Left forelimb (tissue), 1 donor: ENCODE measurements around the gene UGT1A10.
"Not testable (repeated sequence)": the region's sequence is repeated elsewhere in the genome, so short reads cannot be mapped to it uniquely, and the experiment has no call there.

Source experiments
- DNase-seq: peaks from one replicate; pipeline ENCODE4 v3.0.0-alpha.2; 2018; ENCODE audit warnings: low spot score

Gene UGT1A10

DNA sequence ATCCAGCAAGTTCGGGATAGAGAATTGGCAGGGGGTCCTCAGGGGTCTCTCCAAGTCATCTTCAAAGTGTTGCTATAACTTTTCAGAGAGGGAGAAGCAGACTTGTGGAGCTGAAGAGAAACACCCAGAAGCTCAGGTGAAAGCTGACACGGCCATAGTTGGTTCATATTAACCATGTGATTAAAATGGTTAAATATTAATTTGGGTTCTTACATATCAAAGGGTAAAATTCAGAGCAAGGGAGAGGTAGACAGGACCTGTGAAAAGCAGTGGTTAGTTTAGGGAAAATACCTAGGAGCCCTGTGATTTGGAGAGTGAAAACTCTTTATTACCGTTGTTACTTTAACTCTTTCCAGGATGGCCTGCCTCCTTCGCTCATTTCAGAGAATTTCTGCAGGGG is 56.4 kb downstream of the UGT1A10 start, which contains the start of gene UGT1A6:
TSS of gene UGT1A6 (plus strand) at position 243 of the 400 bp plus-strand sequence. CDS start at position 358, 115 bp downstream.
- no peak for DNase-seq

DNA sequence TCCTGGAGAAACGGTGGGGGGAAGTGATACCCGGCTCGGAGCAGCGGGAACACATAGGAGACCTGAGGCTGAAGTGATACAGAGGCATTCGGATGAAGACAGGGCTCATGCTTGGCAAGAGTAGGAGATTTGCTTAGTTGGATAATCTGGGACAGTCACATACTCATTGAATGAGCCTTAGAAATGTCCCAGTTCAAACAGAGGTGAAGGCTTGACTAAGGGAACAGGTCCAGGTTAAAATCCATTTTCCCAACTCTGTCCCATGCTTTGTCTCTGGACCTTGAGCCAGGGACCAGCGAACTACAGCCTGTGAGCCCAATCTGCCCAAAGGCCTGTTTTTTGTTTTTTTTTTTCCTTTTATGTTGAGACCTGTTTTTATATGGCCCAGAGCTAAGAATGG is 57.7 kb downstream of the UGT1A10 start:
- no peak for DNase-seq

- no peak for DNase-seq
Observed at GRCh38 chr2:233698740-233699139, 62.5 kb downstream of the UGT1A10 start.

GRCh38 chr2:233699424-233700027 is 63.3 kb downstream of the UGT1A10 start:
- no peak for DNase-seq

DNA sequence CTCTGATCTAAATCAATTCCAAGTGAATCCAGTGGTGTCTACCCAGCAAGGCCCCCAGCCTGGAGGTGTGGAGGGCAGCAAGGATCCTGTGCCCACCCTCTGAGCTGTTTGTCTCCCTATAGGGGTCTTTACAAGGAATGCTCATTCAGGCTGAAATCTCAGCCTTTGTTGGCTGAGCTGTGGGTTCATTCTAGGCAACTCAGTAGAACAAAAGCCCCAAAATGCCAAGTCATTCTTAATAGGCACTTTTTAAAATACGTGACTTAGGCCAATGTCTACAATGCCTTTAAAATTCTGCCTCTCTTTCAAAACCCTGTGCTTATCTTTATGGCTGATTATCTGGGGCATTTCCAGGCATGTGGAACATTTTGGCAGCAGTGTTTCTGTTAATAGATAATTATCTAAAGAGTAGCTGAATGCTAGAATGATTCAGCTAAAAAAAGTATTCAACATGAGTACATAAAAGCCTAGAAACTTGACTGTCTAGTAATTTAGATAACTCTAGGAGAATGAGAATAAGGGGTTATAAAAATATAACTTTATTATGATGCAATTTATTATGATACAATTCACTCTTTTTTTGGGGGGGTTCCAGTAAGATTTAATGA is 63.9 kb downstream of the UGT1A10 start:
- no peak for DNase-seq

DNA sequence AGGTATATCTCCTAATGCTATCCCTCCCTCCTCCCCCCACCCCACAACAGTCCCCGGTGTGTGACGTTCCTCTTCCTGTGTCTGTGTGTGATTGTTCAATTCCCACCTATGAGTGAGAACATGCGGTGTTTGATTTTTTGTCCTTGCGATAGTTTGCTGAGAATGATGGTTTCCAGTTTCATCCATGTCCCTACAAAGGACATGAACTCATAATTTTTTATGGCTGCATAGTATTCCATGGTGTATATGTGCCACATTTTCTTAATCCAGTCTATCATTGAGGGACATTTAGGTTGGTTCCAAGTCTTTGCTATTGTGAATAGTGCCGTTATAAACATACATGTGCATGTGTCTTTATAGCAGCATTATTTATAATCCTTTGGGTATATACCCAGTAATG is 64.6 kb downstream of the UGT1A10 start:
- not testable (repeated sequence) for DNase-seq

GRCh38 chr2:233702238-233702637 is 66.0 kb downstream of the UGT1A10 start:
- no peak for DNase-seq

- DNase-seq, result no peak
Observed at GRCh38 chr2:233705911-233706506, 69.8 kb downstream of the UGT1A10 start.

DNA sequence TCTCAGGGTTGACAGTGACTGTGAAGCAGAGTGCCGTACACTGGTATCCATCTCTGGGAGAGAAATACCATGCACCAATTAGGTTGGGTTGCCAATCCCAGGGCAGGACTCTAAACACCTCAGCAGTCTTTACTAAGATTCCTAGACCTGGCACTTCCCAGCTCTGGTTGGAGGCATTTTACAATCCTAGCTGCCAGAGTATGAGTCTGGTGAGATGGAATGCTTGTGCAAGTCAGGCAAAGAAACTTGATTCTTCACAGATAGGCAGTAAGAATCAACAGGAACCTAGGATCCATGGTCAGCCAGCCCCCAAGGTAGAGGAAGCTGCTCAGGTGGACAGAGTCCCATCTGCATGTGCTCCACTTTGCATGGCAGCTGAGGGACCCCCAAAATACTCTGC is 70.5 kb downstream of the UGT1A10 start:
- DNase-seq, result no peak

- no peak for DNase-seq
Observed at GRCh38 chr2:233707940-233708644, 71.8 kb downstream of the UGT1A10 start.

GRCh38 chr2:233708942-233709341 is 72.7 kb downstream of the UGT1A10 start:
- no peak for DNase-seq

DNA sequence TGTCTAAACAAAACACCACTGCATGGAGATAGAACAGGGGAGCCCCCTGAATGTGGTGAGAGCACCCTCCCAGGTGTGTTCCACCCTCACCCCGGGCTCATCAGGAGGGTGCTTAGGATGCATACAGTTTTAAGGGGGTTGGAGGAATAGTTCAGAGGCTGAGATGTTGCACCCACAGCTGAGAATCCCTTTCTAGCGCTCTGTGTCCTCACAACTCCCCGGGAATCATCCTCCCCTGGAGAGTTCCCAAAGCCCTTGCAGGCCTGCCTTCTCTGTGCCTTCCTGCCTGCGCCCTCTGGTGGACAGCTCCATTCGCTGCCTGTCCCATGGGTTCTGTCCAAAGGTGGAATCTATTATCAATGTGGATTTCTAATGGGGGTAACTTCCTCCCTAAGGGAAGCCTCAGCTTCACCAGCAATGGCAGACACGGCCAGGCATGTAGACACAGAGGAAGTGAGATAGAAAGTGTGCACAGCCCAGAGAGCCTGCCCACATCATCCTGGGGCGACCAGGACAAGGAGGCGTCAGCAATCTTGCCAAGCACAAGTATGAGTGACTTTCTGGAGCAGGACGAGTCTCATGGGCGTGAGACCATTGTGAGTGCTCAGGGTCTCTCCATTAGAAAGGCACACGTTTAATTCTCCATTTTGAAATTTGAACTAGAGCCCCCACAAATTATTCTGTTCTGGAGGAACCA is 75.2 kb downstream of the UGT1A10 start:
- no peak for DNase-seq

- no peak for DNase-seq
Observed at GRCh38 chr2:233712611-233713261, 76.5 kb downstream of the UGT1A10 start, which contains the start of gene UGT1A5. UGT1A5 (plus strand) TSS chr2:233712907; CDS start chr2:233712992, 85 bp downstream.

DNA sequence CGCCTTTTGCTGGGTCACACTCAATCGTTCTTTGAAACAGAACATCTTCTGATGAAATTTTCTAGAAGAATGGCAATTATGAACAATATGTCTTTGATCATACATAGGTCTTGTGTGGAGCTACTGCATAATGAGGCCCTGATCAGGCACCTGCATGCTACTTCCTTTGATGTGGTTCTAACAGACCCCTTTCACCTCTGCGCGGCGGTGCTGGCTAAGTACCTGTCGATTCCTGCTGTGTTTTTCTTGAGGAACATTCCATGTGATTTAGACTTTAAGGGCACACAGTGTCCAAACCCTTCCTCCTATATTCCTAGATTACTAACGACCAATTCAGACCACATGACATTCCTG is 77.0 kb downstream of the UGT1A10 start:
- no peak for DNase-seq

- DNase-seq, result no peak
Observed at GRCh38 chr2:233714121-233714520, 77.9 kb downstream of the UGT1A10 start.

DNA sequence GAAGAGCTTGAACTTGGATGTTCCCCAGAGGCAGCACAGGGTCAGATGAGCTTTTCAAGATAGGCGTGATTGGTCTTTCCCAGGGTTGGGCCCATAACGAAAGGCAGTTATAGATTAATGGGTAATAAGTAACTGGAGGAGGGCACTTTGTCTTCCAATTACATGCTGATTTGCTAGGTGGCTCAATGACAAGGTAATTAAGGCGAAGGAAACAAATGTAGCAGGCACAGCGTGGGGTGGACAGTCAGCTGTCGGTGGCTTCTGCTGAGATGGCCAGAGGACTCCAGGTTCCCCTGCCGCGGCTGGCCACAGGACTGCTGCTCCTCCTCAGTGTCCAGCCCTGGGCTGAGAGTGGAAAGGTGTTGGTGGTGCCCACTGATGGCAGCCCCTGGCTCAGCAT is 82.3 kb downstream of the UGT1A10 start, which contains the start of gene UGT1A4:
TSS of gene UGT1A4 (plus strand) at position 185 of the 400 bp plus-strand sequence. CDS start at position 270, 85 bp downstream.
- no peak for DNase-seq

DNA sequence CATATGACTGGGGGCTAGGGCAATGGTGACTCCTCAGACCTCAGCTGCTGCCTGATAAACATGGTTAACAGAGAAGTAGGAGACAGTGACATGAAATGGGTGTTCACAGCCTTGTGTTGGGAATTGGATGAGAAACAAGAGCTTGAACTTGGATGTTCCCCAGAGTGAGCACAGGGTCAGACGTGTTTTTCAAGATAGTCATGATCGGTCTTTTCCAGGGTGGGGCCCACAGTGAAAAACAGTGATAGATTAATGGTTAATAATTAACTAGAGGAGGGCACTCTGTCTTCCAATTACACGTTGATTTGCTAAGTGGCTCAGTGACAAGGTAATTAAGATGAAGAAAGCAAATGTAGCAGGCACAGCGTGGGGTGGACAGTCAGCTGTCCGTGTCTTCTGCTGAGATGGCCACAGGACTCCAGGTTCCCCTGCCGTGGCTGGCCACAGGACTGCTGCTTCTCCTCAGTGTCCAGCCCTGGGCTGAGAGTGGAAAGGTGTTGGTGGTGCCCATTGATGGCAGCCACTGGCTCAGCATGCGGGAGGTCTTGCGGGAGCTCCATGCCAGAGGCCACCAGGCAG is 92.6 kb downstream of the UGT1A10 start, which contains the start of gene UGT1A3:
TSS of gene UGT1A3 (plus strand) at position 320 of the 579 bp plus-strand sequence. CDS start at position 405, 85 bp downstream.
- DNase-seq, result no peak

GRCh38 chr2:233736868-233737653 is 100.8 kb downstream of the UGT1A10 start:
- not testable (repeated sequence) for DNase-seq

GRCh38 chr2:233740870-233741269 is 104.6 kb downstream of the UGT1A10 start:
- DNase-seq, result no peak
